CD14-positive monocyte (primary cell): ENCODE data around the gene MLLT3. TPM values are rescaled to one million over a fixed set of nuclear protein-coding genes. Genes with fewer than 3 reads are reported as not detected.

Source experiments
- DNase-seq, 3 donors: peaks; one replicate each; pipeline ENCODE4 v3.0.0-alpha.2; 2011 to 2022
- H2AFZ ChIP-seq: 2 replicates; pipeline ENCODE4 v1.6.0; 2012; ENCODE audit warnings: mild to moderate bottlenecking, low read depth, low read length, inconsistent platforms; ENCODE audit not compliant: insufficient read depth, poor library complexity, severe bottlenecking
- H3K27ac ChIP-seq, 2 donors: 1 replicate in 1 of 2; 2 replicates in 1 of 2; pipeline ENCODE4 v1.5.1; 2012 to 2013; ENCODE audit warnings: low read length in 2 of 2, control low read depth in 1 of 2, inconsistent platforms in 1 of 2, low read depth in 1 of 2, mild to moderate bottlenecking in 1 of 2
- H3K27me3 ChIP-seq, 2 donors: one replicate each; pipeline versions ENCODE4 v1.6.0 to v1.6.1; 2011 to 2013; ENCODE audit warnings: low read length in 2 of 2; ENCODE audit not compliant: control insufficient read depth in 2 of 2, insufficient read depth in 2 of 2
- H3K36me3 ChIP-seq, 2 donors: replicated peaks in 1 of 2; 1 replicate in 1 of 2; 2 replicates in 1 of 2; pipeline versions ENCODE4 v1.5.1 to v1.6.1; 2012 to 2013; ENCODE audit warnings: low read length in 2 of 2, control low read depth in 1 of 2, inconsistent platforms in 1 of 2, mild to moderate bottlenecking in 1 of 2; ENCODE audit not compliant: insufficient read depth in 2 of 2, control insufficient read depth in 1 of 2
- H3K4me1 ChIP-seq, 2 donors: 1 replicate in 1 of 2; 2 replicates in 1 of 2; pipeline versions ENCODE4 v1.5.1 to v1.6.1; 2012 to 2013; ENCODE audit warnings: low read length in 2 of 2, control low read depth in 1 of 2, inconsistent platforms in 1 of 2, mild to moderate bottlenecking in 1 of 2, moderate library complexity in 1 of 2; ENCODE audit not compliant: insufficient read depth in 2 of 2, control insufficient read depth in 1 of 2
- H3K4me2 ChIP-seq: replicated peaks from 2 replicates; pipeline ENCODE3; 2012; ENCODE audit warnings: low read length, moderate library complexity, mild to moderate bottlenecking; ENCODE audit not compliant: poor library complexity, severe bottlenecking; ENCODE audit errors: extremely low read depth
- H3K4me3 ChIP-seq, 3 experiments: fragments of 200-600 bp in 1 of 3; sonication (generic) in 1 of 3; replicated peaks in 1 of 3; 1 replicate in 2 of 3; 2 replicates in 1 of 3; pipeline ENCODE4 v1.5.1; 2011 to 2013; ENCODE audit warnings: low read length in 3 of 3, mild to moderate bottlenecking in 3 of 3, control low read depth in 2 of 3, low read depth in 2 of 3, inconsistent platforms in 1 of 3, moderate library complexity in 1 of 3
- H3K79me2 ChIP-seq: 2 replicates; pipeline ENCODE4 v1.6.0; 2012; ENCODE audit warnings: mild to moderate bottlenecking, control low read depth, inconsistent platforms, low read length, moderate library complexity; ENCODE audit not compliant: insufficient read depth
- H3K9ac ChIP-seq: 2 replicates; pipeline ENCODE4 v1.6.0; 2017; ENCODE audit warnings: low read length, mild to moderate bottlenecking; ENCODE audit not compliant: insufficient read depth, poor library complexity, severe bottlenecking
- H3K9me3 ChIP-seq, 2 donors: replicated peaks in 1 of 2; 1 replicate in 1 of 2; 2 replicates in 1 of 2; pipeline versions ENCODE4 v1.5.1 to v1.6.1; 2012 to 2013; ENCODE audit warnings: low read length in 2 of 2, control low read depth in 1 of 2; ENCODE audit not compliant: control insufficient read depth in 1 of 2, insufficient read depth in 1 of 2
- H4K20me1 ChIP-seq: 2 replicates; pipeline ENCODE4 v1.6.0; 2012; ENCODE audit warnings: mild to moderate bottlenecking, low read length, control low read depth, moderate library complexity; ENCODE audit not compliant: insufficient read depth
- H3K27ac Mint-ChIP-seq, 7 donors: one replicate each; pipeline ENCODE4 v1.8.0; 2020; ENCODE audit warnings: mild to moderate bottlenecking in 7 of 7, mixed read lengths in 7 of 7, moderate library complexity in 6 of 7, inconsistent platforms in 2 of 7
- H3K27me3 Mint-ChIP-seq, 3 donors: one replicate each; pipeline ENCODE4 v1.8.0; 2021 to 2022; ENCODE audit warnings: low read depth in 3 of 3, mild to moderate bottlenecking in 3 of 3, mixed read lengths in 3 of 3, moderate library complexity in 3 of 3, inconsistent platforms in 1 of 3
- H3K36me3 Mint-ChIP-seq, 2 donors: one replicate each; pipeline ENCODE4 v1.8.0; 2020; ENCODE audit warnings: mixed read lengths in 2 of 2, inconsistent platforms in 1 of 2, mild to moderate bottlenecking in 1 of 2
- H3K4me1 Mint-ChIP-seq: one replicate; pipeline ENCODE4 v1.8.0; 2020; ENCODE audit warnings: mild to moderate bottlenecking, mixed read lengths
- H3K4me3 Mint-ChIP-seq, 2 donors: one replicate each; pipeline ENCODE4 v1.8.0; 2020; ENCODE audit warnings: mild to moderate bottlenecking in 2 of 2, mixed read lengths in 2 of 2, moderate library complexity in 1 of 2
- H3K9me3 Mint-ChIP-seq, 7 donors: one replicate each; pipeline ENCODE4 v1.8.0; 2020 to 2022; ENCODE audit warnings: mixed read lengths in 7 of 7, mild to moderate bottlenecking in 6 of 7, moderate library complexity in 6 of 7, inconsistent platforms in 2 of 7
- WGBS: methylation state at CpG from one replicate; pipeline ENCODE4 v1.1.5; 2013; ENCODE audit warnings: missing lambda C conversion rate; ENCODE audit not compliant: insufficient coverage; 5-methylcytosine and 5-hydroxymethylcytosine counted together
- intact Hi-C, 2 donors: fragments of 100-400 bp; cut with micrococcal nuclease; formaldehyde crosslinking; loops; one replicate each; pipeline versions ENCODE4 v1.15.0 to v1.15.1; 2023
- polyA plus RNA-seq, 3 donors: library from polyadenylated mRNA; depleted of rRNA in 1 of 3; unstranded in 2 of 3; stranded (reverse) in 1 of 3; fragments of 300-500 nt in 2 of 3; fragments of >200 nt in 1 of 3; fragmentation: Illumina TruSeq in 2 of 3; gene quantifications; 1 replicate in 2 of 3; 2 replicates in 1 of 3; pipeline ENCODE4 v1.2.3, GENCODE V29; 2012 to 2021
- TF ChIP-seq, protein P1 (sequence below): fragments of 200-600 bp; IDR thresholded peaks from one replicate; pipeline ENCODE4 v1.8.0; 2022; ENCODE audit warnings: antibody characterized with exemption, mild to moderate bottlenecking

The MLLT3 gene
- polyA plus RNA-seq, 3 donors: 0.81 to 2.3 (median 1.5) TPM

DNA sequence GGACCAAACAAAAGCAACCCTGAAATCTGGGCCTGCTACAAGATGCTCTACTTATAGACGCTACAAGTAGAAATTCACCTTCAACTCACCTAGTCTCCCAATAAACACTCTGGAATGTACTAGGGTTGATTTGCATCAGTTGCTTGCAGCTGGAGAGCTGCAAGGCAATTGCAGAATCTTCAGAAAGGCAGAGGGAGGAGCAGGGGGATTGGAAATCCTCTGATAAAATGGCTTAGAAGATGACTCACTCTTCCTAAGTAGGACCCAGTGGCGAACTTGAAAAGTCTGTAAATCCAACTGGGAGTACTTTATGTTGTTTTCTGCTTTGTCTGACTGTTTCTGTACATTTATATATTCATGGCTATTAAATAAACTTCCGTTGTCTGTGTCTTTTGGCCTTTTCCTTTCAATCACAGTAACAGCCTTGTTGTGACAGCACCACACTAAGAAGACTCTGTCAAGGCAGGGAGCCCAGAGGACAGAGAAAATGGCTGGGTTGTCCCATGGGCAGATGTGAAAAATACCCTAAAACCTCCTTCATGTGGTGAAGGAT, 14.7 kb upstream of the MLLT3 start:
- no peaks in the 10 kb centered on the region for H3K36me3 Mint-ChIP-seq
- Histone ChIP-seq H3K4me3 (no peak overlapping the region), H3K79me2 (no peaks in the 10 kb centered on the region), H2AFZ (no peak overlapping the region), H3K27me3 (no peaks in the 10 kb centered on the region), H3K36me3 (no peaks in the 10 kb centered on the region), H3K9me3 (no peaks in the 10 kb centered on the region), H3K27ac (no peak overlapping the region), H4K20me1 (no peaks in the 10 kb centered on the region), H3K4me1 (no peaks in the 10 kb centered on the region), H3K9ac (no peak overlapping the region), H3K4me2 (no peak overlapping the region)
- WGBS: no CpG with 5 or more reads among the region's 3 CpGs
- TF ChIP-seq, protein P1, sequence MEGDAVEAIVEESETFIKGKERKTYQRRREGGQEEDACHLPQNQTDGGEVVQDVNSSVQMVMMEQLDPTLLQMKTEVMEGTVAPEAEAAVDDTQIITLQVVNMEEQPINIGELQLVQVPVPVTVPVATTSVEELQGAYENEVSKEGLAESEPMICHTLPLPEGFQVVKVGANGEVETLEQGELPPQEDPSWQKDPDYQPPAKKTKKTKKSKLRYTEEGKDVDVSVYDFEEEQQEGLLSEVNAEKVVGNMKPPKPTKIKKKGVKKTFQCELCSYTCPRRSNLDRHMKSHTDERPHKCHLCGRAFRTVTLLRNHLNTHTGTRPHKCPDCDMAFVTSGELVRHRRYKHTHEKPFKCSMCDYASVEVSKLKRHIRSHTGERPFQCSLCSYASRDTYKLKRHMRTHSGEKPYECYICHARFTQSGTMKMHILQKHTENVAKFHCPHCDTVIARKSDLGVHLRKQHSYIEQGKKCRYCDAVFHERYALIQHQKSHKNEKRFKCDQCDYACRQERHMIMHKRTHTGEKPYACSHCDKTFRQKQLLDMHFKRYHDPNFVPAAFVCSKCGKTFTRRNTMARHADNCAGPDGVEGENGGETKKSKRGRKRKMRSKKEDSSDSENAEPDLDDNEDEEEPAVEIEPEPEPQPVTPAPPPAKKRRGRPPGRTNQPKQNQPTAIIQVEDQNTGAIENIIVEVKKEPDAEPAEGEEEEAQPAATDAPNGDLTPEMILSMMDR: no peak
- peaks cover 0 to 4% (median 0%) of the 10 kb centered on the region in 7 donors for H3K9me3 Mint-ChIP-seq
- DNase-seq: no peak
- intact Hi-C loops: no loop called here
- H3K4me1 Mint-ChIP-seq: no peaks in the 10 kb centered on the region
- H3K27ac Mint-ChIP-seq: no peak overlapping the region
- no peak overlapping the region for H3K4me3 Mint-ChIP-seq
- peaks cover 0 to 2% (median under 1%) of the 10 kb centered on the region in 3 donors for H3K27me3 Mint-ChIP-seq

DNA sequence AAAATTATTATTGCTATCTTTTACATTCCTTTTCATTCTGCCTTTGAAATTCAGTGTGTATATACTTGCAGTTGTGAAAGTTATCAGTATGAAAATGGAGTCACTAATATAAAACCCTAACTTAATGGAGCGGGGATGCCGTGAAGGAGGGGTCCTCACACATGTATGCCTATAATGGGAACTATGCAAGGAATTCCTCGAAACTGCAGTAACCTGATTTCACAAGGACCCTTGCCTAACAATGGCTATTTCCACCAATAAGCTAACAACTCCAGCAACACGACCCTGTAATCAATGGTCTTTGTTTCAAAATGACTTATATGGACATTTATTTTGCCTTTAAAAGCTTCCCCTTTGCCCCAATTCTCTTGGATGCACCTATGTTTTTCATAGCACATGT, 12.6 kb upstream of the MLLT3 start:
- Histone ChIP-seq H3K9ac (no peak overlapping the region), H2AFZ (no peak overlapping the region), H3K27ac (no peak overlapping the region), H3K79me2 (no peaks in the 10 kb centered on the region), H4K20me1 (no peaks in the 10 kb centered on the region), H3K4me1 (no peaks in the 10 kb centered on the region), H3K4me2 (no peak overlapping the region), H3K36me3 (no peaks in the 10 kb centered on the region), H3K4me3 (no peak overlapping the region), H3K27me3 (no peaks in the 10 kb centered on the region), H3K9me3 (no peaks in the 10 kb centered on the region)
- intact Hi-C loops: no loop called here
- 80% methylated on average over 1 of the region's 4 CpGs for WGBS
- no peaks in the 10 kb centered on the region for H3K9me3 Mint-ChIP-seq
- H3K4me3 Mint-ChIP-seq: no peak overlapping the region
- no peaks in the 10 kb centered on the region for H3K4me1 Mint-ChIP-seq
- TF ChIP-seq, protein P1: no peak
- peaks cover 0 to 2% (median 2%) of the 10 kb centered on the region in 3 donors for H3K27me3 Mint-ChIP-seq
- H3K36me3 Mint-ChIP-seq: no peaks in the 10 kb centered on the region
- H3K27ac Mint-ChIP-seq: no peak overlapping the region
- no peak for DNase-seq
